ENCODE data around the gene SAMD8.

SAMD8 gene

GRCh38 chr10:75098902-75099673 lies 12.4 kb upstream of the SAMD8 start:
- TF ChIP-seq ZFX (IDR thresholded peaks at IDR 0.05): no peak
- TF ChIP-seq CTCF (conservative IDR thresholded peaks at IDR 0.05): no peak
- no peak overlapping the region for H3K27ac ChIP-seq

- peak; percentile 98 for TF ChIP-seq CTCF (conservative IDR thresholded peaks at IDR 0.05)
- TF ChIP-seq ZFX (IDR thresholded peaks at IDR 0.05): no peak
- no peak overlapping the region for H3K27ac ChIP-seq
Observed at GRCh38 chr10:75099952-75100763, 11.3 kb upstream of the SAMD8 start.

- TF ChIP-seq CTCF (conservative IDR thresholded peaks at IDR 0.05) (no peak), ZFX (IDR thresholded peaks at IDR 0.05) (no peak)
- H3K27ac ChIP-seq: no peak overlapping the region
Observed at GRCh38 chr10:75100764-75101291, 10.6 kb upstream of the SAMD8 start.

DNA sequence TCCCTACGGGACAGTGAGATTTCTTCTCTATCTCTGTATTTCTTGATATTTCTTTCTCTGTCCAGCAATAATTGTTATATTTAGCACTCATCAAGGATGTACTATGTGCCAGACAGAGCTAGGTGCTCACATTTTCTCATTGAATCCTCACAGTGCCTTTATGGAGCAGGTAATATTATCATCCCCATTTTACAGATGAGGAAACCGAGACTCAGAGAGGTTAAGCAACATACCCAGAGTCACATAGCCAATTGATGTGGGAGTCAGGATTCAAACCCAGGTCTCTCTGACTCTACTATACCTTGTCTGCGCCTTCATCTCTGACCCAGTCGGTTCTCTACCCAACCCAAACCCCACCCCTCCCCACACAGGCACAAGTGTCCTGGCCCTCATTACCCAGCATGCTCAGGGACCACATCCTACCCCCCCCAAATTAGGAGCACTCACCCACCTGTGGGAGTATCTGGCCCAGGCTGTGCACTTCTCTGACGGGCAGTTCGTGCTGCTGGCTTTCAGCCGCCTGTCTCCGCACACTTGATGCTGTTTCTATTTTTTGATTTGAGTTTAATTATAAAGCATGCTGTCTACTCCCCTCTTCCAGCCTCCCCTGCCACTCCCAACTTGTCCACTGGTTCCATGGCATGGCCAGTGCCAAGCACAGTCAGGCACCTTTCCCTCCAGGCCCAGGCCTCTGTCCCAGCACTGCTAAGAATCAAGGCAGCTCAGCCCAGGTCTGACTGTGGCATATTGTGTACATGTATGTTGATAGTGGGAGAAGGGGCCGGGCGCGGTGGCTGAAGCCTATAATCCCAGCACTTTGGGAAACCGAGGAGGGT lies 9.8 kb upstream of the SAMD8 start:
- no peak for TF ChIP-seq CTCF (conservative IDR thresholded peaks at IDR 0.05)
- no peak for TF ChIP-seq ZFX (IDR thresholded peaks at IDR 0.05)

GRCh38 chr10:75102830-75103673 lies 8.4 kb upstream of the SAMD8 start:
- no peak for TF ChIP-seq CTCF (conservative IDR thresholded peaks at IDR 0.05)
- no peak for TF ChIP-seq ZFX (IDR thresholded peaks at IDR 0.05)
- no peak overlapping the region for H3K27ac ChIP-seq

More for the DNA sequence above, 9.8 kb upstream of the SAMD8 start:
- no peak overlapping the region for H3K27ac ChIP-seq

GRCh38 chr10:75103881-75104686 lies 7.4 kb upstream of the SAMD8 start:
- TF ChIP-seq ZFX (IDR thresholded peaks at IDR 0.05): no peak
- no peak for TF ChIP-seq CTCF (conservative IDR thresholded peaks at IDR 0.05)
- H3K27ac ChIP-seq: no peak overlapping the region

All from C4-2B (cell line).